Sigmoid colon (tissue), 4 donors: ENCODE data around the gene CLCNKA.

Experiments used
- CTCF ChIP-seq, 4 experiments: fragments of 450-650 bp in 3 of 4; fragments of 200-600 bp in 1 of 4; IDR thresholded peaks; one replicate each; pipeline ENCODE4 v1.5.1; 2016 to 2019; ENCODE audit warnings: antibody characterized with exemption in 4 of 4, mild to moderate bottlenecking in 3 of 4, moderate library complexity in 2 of 4
- EP300 ChIP-seq, 4 donors: sonication (generic); formaldehyde crosslinking; IDR thresholded peaks; one replicate each; pipeline ENCODE4 v1.6.1; 2017; ENCODE audit warnings: antibody characterized with exemption in 4 of 4
- POLR2AphosphoS5 ChIP-seq, 4 donors: sonication (generic); formaldehyde crosslinking; IDR thresholded peaks; one replicate each; pipeline ENCODE4 v1.6.1; 2017; ENCODE audit warnings: antibody characterized with exemption in 4 of 4

GRCh38 chr1:15992187-15992553 lies 29.7 kb upstream of the CLCNKA start:
- TF ChIP-seq EP300 (IDR thresholded peaks at IDR 0.05) (no peak), POLR2AphosphoS5 (IDR thresholded peaks at IDR 0.05) (no peak), CTCF (IDR thresholded peaks at IDR 0.05) (no peak)
